HG02759 (cell line): Measurements from ENCODE around the gene ADARB2.
"Not testable (repeated sequence)": the region's sequence is repeated elsewhere in the genome, so short reads cannot be mapped to it uniquely, and the experiment has no call there.

Experiments
- ATAC-seq: cut with Tn5 transposase; IDR thresholded peaks from one replicate; pipeline ENCODE4 v1.9.1; 2021; ENCODE audit warnings: mild to moderate bottlenecking, moderate library complexity; ENCODE audit not compliant: unreplicated experiment

ADARB2 gene

GRCh38 chr10:1552406-1552805, 184.9 kb downstream of the ADARB2 start:
- no peak for ATAC-seq

- ATAC-seq, result no peak
These were observed 185.5 kb downstream of the ADARB2 start for GRCh38 chr10:1551636-1552338.

GRCh38 chr10:1550616-1551015, 186.7 kb downstream of the ADARB2 start:
- no peak for ATAC-seq

- ATAC-seq, result no peak
These were observed 187.1 kb downstream of the ADARB2 start for GRCh38 chr10:1550291-1550595.

GRCh38 chr10:1549591-1550290, 187.6 kb downstream of the ADARB2 start:
- ATAC-seq, result no peak

GRCh38 chr10:1548596-1548995, 188.7 kb downstream of the ADARB2 start:
- peak; percentile 68 for ATAC-seq

GRCh38 chr10:1548146-1548545, 189.2 kb downstream of the ADARB2 start:
- ATAC-seq, result no peak

GRCh38 chr10:1546431-1547110, 190.8 kb downstream of the ADARB2 start:
- no peak for ATAC-seq

GRCh38 chr10:1545524-1545923, 191.8 kb downstream of the ADARB2 start:
- no peak for ATAC-seq

- no peak for ATAC-seq
These were observed 192.4 kb downstream of the ADARB2 start for GRCh38 chr10:1544929-1545328.

- no peak for ATAC-seq
These were observed 193.1 kb downstream of the ADARB2 start for GRCh38 chr10:1544209-1544673.

- ATAC-seq, result no peak
These were observed 193.7 kb downstream of the ADARB2 start for GRCh38 chr10:1543596-1543995.

GRCh38 chr10:1542941-1543340, 194.4 kb downstream of the ADARB2 start:
- ATAC-seq, result no peak

GRCh38 chr10:1540144-1540543, 197.2 kb downstream of the ADARB2 start:
- no peak for ATAC-seq

GRCh38 chr10:1539216-1539615, 198.1 kb downstream of the ADARB2 start:
- no peak for ATAC-seq

GRCh38 chr10:1538531-1539061, 198.7 kb downstream of the ADARB2 start:
- no peak for ATAC-seq

GRCh38 chr10:1538121-1538520, 199.2 kb downstream of the ADARB2 start:
- ATAC-seq, result no peak

GRCh38 chr10:1537449-1537848, 199.9 kb downstream of the ADARB2 start:
- not testable (repeated sequence) for ATAC-seq

GRCh38 chr10:1536341-1536740, 201.0 kb downstream of the ADARB2 start:
- ATAC-seq, result no peak

- no peak for ATAC-seq
These were observed 201.9 kb downstream of the ADARB2 start for GRCh38 chr10:1535301-1535965.

GRCh38 chr10:1534820-1535219, 202.5 kb downstream of the ADARB2 start:
- ATAC-seq, result no peak
